ENCODE results near the gene PCDHA1.
"Not testable (repeated sequence)": the region's sequence is repeated elsewhere in the genome, so short reads cannot be mapped to it uniquely, and the experiment has no call there.

PCDHA1 gene

GRCh38 chr5:140833993-140834392 lies 48.1 kb downstream of the PCDHA1 start, which contains the start of gene PCDHA7:
TSS of gene PCDHA7 (plus strand) at chr5:140834269. CDS start at chr5:140834384, 115 bp downstream.
- Histone ChIP-seq H3K4me2 (ENCODE audit: low read depth, low read length, poor library complexity, severe bottlenecking) (no peak within 1 kb of the TSS), H4K20me1 (ENCODE audit: insufficient read depth, low read length, poor library complexity, severe bottlenecking) (no peaks in the 10 kb centered on the region), H3K9me2 (replicated peaks; ENCODE audit: low read depth, low read length) (no peaks in the 10 kb centered on the region), H3F3A (ENCODE audit: low read depth) (no peaks in the 10 kb centered on the region), H2AFZ (ENCODE audit: low read length) (no peak within 1 kb of the TSS), H3K9ac (ENCODE audit: low read depth, low read length, poor library complexity, severe bottlenecking) (no peak within 1 kb of the TSS), H3K79me2 (ENCODE audit: insufficient read depth, low read length) (no peaks in the 10 kb centered on the region), H3K27me3 (ENCODE audit: insufficient read depth, low read length, poor library complexity, severe bottlenecking) (no peaks in the 10 kb centered on the region), H3K36me3 (ENCODE audit: insufficient read depth, low read length) (no peaks in the 10 kb centered on the region), H3K4me1 (ENCODE audit: insufficient read depth, low read length, poor library complexity, severe bottlenecking) (no peaks in the 10 kb centered on the region), H3K4me3 (ENCODE audit: low read length, poor library complexity, severe bottlenecking) (no peak within 1 kb of the TSS), H3K9me3 (ENCODE audit: insufficient read depth, low read depth, low read length) (no peaks in the 10 kb centered on the region)
- TF ChIP-seq EZH2phosphoT487 (IDR thresholded peaks at IDR 0.05; ENCODE audit: borderline replicate concordance), result no peak
- no peak for TF ChIP-seq CTCF (conservative IDR thresholded peaks at IDR 0.05; ENCODE audit: low read length)

GRCh38 chr5:140834439-140835008 lies 48.6 kb downstream of the PCDHA1 start:
- not testable (repeated sequence) for H3K9me3 ChIP-seq (ENCODE audit: insufficient read depth, low read depth, low read length); H3K4me2 ChIP-seq (ENCODE audit: low read depth, low read length, poor library complexity, severe bottlenecking); H3K36me3 ChIP-seq (ENCODE audit: insufficient read depth, low read length); H3F3A ChIP-seq (ENCODE audit: low read depth); H3K9me2 ChIP-seq (replicated peaks; ENCODE audit: low read depth, low read length); H2AFZ ChIP-seq (ENCODE audit: low read length); H3K4me1 ChIP-seq (ENCODE audit: insufficient read depth, low read length, poor library complexity, severe bottlenecking); H3K27me3 ChIP-seq (ENCODE audit: insufficient read depth, low read length, poor library complexity, severe bottlenecking); H3K79me2 ChIP-seq (ENCODE audit: insufficient read depth, low read length); H3K4me3 ChIP-seq (ENCODE audit: low read length, poor library complexity, severe bottlenecking); H4K20me1 ChIP-seq (ENCODE audit: insufficient read depth, low read length, poor library complexity, severe bottlenecking); H3K9ac ChIP-seq (ENCODE audit: low read depth, low read length, poor library complexity, severe bottlenecking)

GRCh38 chr5:140835622-140836510 lies 49.9 kb downstream of the PCDHA1 start:
- Histone ChIP-seq H3K9me3 (ENCODE audit: insufficient read depth, low read depth, low read length) (no peaks in the 10 kb centered on the region), H3K4me3 (ENCODE audit: low read length, poor library complexity, severe bottlenecking) (no peak overlapping the region), H4K20me1 (ENCODE audit: insufficient read depth, low read length, poor library complexity, severe bottlenecking) (no peaks in the 10 kb centered on the region), H3F3A (ENCODE audit: low read depth) (no peaks in the 10 kb centered on the region), H3K27me3 (ENCODE audit: insufficient read depth, low read length, poor library complexity, severe bottlenecking) (no peaks in the 10 kb centered on the region), H3K36me3 (ENCODE audit: insufficient read depth, low read length) (no peaks in the 10 kb centered on the region), H3K4me2 (ENCODE audit: low read depth, low read length, poor library complexity, severe bottlenecking) (no peak overlapping the region), H3K9me2 (replicated peaks; ENCODE audit: low read depth, low read length) (no peaks in the 10 kb centered on the region), H3K9ac (ENCODE audit: low read depth, low read length, poor library complexity, severe bottlenecking) (no peak overlapping the region), H3K79me2 (ENCODE audit: insufficient read depth, low read length) (no peaks in the 10 kb centered on the region), H3K4me1 (ENCODE audit: insufficient read depth, low read length, poor library complexity, severe bottlenecking) (no peaks in the 10 kb centered on the region), H2AFZ (ENCODE audit: low read length) (no peak overlapping the region)
- TF ChIP-seq CTCF (conservative IDR thresholded peaks at IDR 0.05; ENCODE audit: low read length), result no peak
- no peak for TF ChIP-seq EZH2phosphoT487 (IDR thresholded peaks at IDR 0.05; ENCODE audit: borderline replicate concordance)

Data from Loucy (cell line).